Vagina (tissue), 2 donors: ENCODE data around the gene PTGER3. TPM values are rescaled to one million over a fixed set of nuclear protein-coding genes. Genes with fewer than 3 reads are reported as not detected.

ENCODE experiments used
- DNase-seq, 2 donors: peaks; one replicate each; pipeline ENCODE4 v3.0.0-alpha.2; 2017; ENCODE audit errors: extremely low spot score in 2 of 2
- H3K27ac ChIP-seq: fragments of 200-600 bp; sonication (generic); one replicate; pipeline ENCODE4 v1.5.1; 2019
- H3K27me3 ChIP-seq: fragments of 200-600 bp; sonication (generic); one replicate; pipeline ENCODE4 v1.5.1; 2019
- H3K36me3 ChIP-seq, 2 donors: fragments of 200-600 bp; sonication (generic); one replicate each; pipeline ENCODE4 v1.5.1; 2017 to 2019
- H3K4me1 ChIP-seq: fragments of 200-600 bp; sonication (generic); one replicate; pipeline ENCODE4 v1.5.1; 2019
- H3K4me3 ChIP-seq, 2 donors: fragments of 200-600 bp; sonication (generic); 1 replicate in 1 of 2; 2 replicates in 1 of 2; pipeline ENCODE4 v1.5.1; 2016 to 2019
- H3K9me3 ChIP-seq: fragments of 200-600 bp; sonication (generic); one replicate; pipeline ENCODE4 v1.5.1; 2019
- CTCF ChIP-seq, 3 experiments: fragments of 450-650 bp in 2 of 3; fragments of 200-600 bp in 1 of 3; sonication (generic) in 1 of 3; IDR thresholded peaks; one replicate each; pipeline ENCODE4 v1.5.1; 2017 to 2019; ENCODE audit warnings: antibody characterized with exemption in 3 of 3, mild to moderate bottlenecking in 2 of 3, moderate library complexity in 2 of 3
- POLR2A ChIP-seq, 2 donors: fragments of 450-650 bp; IDR thresholded peaks; one replicate each; pipeline ENCODE4 v1.6.1; 2017; ENCODE audit warnings: antibody characterized with exemption in 2 of 2, mild to moderate bottlenecking in 2 of 2, moderate library complexity in 2 of 2
- POLR2AphosphoS5 ChIP-seq, 2 donors: sonication (generic); formaldehyde crosslinking; IDR thresholded peaks; one replicate each; pipeline ENCODE4 v1.9.0; 2017; ENCODE audit warnings: antibody characterized with exemption in 2 of 2, mild to moderate bottlenecking in 2 of 2, low read depth in 1 of 2; ENCODE audit not compliant: insufficient read depth in 1 of 2
- intact Hi-C: fragments of 100-400 bp; cut with DNase I; formaldehyde crosslinking; loops from one replicate; pipeline ENCODE4 v1.15.1; 2023
- total RNA-seq: library from RNA; depleted of rRNA; stranded (reverse); fragments of >200 nt; gene quantifications from one replicate; pipeline ENCODE4 v1.2.3, GENCODE V29; 2016

The PTGER3 gene
- total RNA-seq, 1 donor from 2014 or later: 17.7 TPM

- TF ChIP-seq POLR2A (IDR thresholded peaks at IDR 0.05) (no peak), CTCF (IDR thresholded peaks at IDR 0.05) (no peak), POLR2AphosphoS5 (IDR thresholded peaks at IDR 0.05; ENCODE audit: insufficient read depth in 1 of 2, low read depth in 1 of 2) (no peak)
- Histone ChIP-seq H3K27me3 (no peaks in the 10 kb centered on the region), H3K36me3 (no peaks in the 10 kb centered on the region), H3K4me3 (no peak overlapping the region), H3K9me3 (no peaks in the 10 kb centered on the region), H3K4me1 (no peaks in the 10 kb centered on the region), H3K27ac (no peak overlapping the region)
- no peak for DNase-seq
- intact Hi-C loops: no loop called here
Observed at GRCh38 chr1:71001624-71002023, 46.0 kb downstream of the PTGER3 start.

GRCh38 chr1:70997793-70998192 lies 49.8 kb downstream of the PTGER3 start:
- H3K4me3 ChIP-seq: no peak overlapping the region
- no peaks in the 10 kb centered on the region for H3K9me3 ChIP-seq
- DNase-seq: no peak
- H3K36me3 ChIP-seq: no peaks in the 10 kb centered on the region
- H3K27ac ChIP-seq: no peak overlapping the region
- no peaks in the 10 kb centered on the region for H3K4me1 ChIP-seq
- TF ChIP-seq POLR2AphosphoS5 (IDR thresholded peaks at IDR 0.05; ENCODE audit: insufficient read depth in 1 of 2, low read depth in 1 of 2): no peak
- no peak for TF ChIP-seq CTCF (IDR thresholded peaks at IDR 0.05)
- no peak for TF ChIP-seq POLR2A (IDR thresholded peaks at IDR 0.05)
- no peaks in the 10 kb centered on the region for H3K27me3 ChIP-seq
- intact Hi-C loops: no loop called here

GRCh38 chr1:70994753-70995268 lies 52.8 kb downstream of the PTGER3 start:
- H3K4me3 ChIP-seq: no peak overlapping the region
- H3K9me3 ChIP-seq: no peaks in the 10 kb centered on the region
- intact Hi-C loops: no loop called here
- H3K27ac ChIP-seq: no peak overlapping the region
- H3K4me1 ChIP-seq: no peaks in the 10 kb centered on the region
- no peak for TF ChIP-seq POLR2A (IDR thresholded peaks at IDR 0.05)
- no peak for TF ChIP-seq POLR2AphosphoS5 (IDR thresholded peaks at IDR 0.05; ENCODE audit: insufficient read depth in 1 of 2, low read depth in 1 of 2)
- TF ChIP-seq CTCF (IDR thresholded peaks at IDR 0.05): no peak
- H3K36me3 ChIP-seq: no peaks in the 10 kb centered on the region
- no peak for DNase-seq
- H3K27me3 ChIP-seq: no peaks in the 10 kb centered on the region

DNA sequence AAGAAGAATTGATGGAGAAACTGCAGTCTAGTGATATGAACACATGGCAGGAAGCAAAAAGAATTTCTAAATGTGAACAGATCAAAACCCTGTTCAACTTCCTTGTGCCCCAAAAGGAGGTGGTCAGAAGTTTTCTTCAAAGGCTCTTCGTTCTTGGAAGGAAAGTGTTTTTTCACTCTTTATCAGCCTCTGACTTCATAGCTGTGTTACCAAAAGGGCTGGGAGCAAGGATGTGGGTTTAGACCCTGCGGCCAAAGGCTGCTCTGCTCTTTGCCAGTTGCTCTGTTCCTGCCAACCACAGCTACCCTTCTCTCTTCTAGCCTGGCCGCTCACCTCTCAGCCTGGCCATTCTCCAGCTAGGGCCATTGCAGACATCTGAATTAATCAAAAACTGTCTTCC lies 53.8 kb downstream of the PTGER3 start:
- TF ChIP-seq CTCF (IDR thresholded peaks at IDR 0.05) (no peak), POLR2AphosphoS5 (IDR thresholded peaks at IDR 0.05; ENCODE audit: insufficient read depth in 1 of 2, low read depth in 1 of 2) (no peak)
- Histone ChIP-seq H3K36me3 (no peaks in the 10 kb centered on the region), H3K9me3 (no peaks in the 10 kb centered on the region), H3K4me1 (no peaks in the 10 kb centered on the region), H3K27ac (no peak overlapping the region), H3K4me3 (no peak overlapping the region), H3K27me3 (no peaks in the 10 kb centered on the region)
- DNase-seq: no peak
- intact Hi-C loops: no loop called here

- no peaks in the 10 kb centered on the region for H3K27me3 ChIP-seq
- DNase-seq: no peak
- H3K4me3 ChIP-seq: no peak overlapping the region
- H3K27ac ChIP-seq: no peak overlapping the region
- TF ChIP-seq POLR2A (IDR thresholded peaks at IDR 0.05): no peak
- TF ChIP-seq CTCF (IDR thresholded peaks at IDR 0.05): no peak
- TF ChIP-seq POLR2AphosphoS5 (IDR thresholded peaks at IDR 0.05; ENCODE audit: insufficient read depth in 1 of 2, low read depth in 1 of 2): no peak
- H3K4me1 ChIP-seq: no peaks in the 10 kb centered on the region
- no peaks in the 10 kb centered on the region for H3K36me3 ChIP-seq
- intact Hi-C loops: no loop called here
- no peaks in the 10 kb centered on the region for H3K9me3 ChIP-seq
Observed at GRCh38 chr1:70992521-70992920, 55.1 kb downstream of the PTGER3 start.
